BE2C (cell line): ENCODE results near the gene KRTAP12-2.

Source experiments
- DNase-seq: peaks from one replicate; pipeline ENCODE4 v3.0.0-alpha.2; 2020
- H3K27me3 ChIP-seq: fragments of 250-450 bp; sonication (Bioruptor Pico); 2 replicates; pipeline ENCODE4 v1.5.1; 2020; ENCODE audit warnings: mild to moderate bottlenecking
- H3K36me3 ChIP-seq: fragments of 250-450 bp; sonication (Bioruptor Pico); 2 replicates; pipeline ENCODE4 v1.5.1; 2020; ENCODE audit warnings: mild to moderate bottlenecking
- H3K4me1 ChIP-seq: fragments of 250-450 bp; sonication (Bioruptor Pico); 2 replicates; pipeline ENCODE4 v1.5.1; 2020
- H3K4me3 ChIP-seq: 2 replicates; pipeline ENCODE4 v1.5.1; 2011; ENCODE audit warnings: low read depth, low read length
- H3K9me3 ChIP-seq: fragments of 250-450 bp; sonication (Bioruptor Pico); 2 replicates; pipeline ENCODE4 v1.5.1; 2020
- TF ChIP-seq, protein P1 (sequence below): IDR thresholded peaks from 2 replicates; pipeline ENCODE4 v1.5.1; 2012; ENCODE audit warnings: mild to moderate bottlenecking, low read depth, low read length

The KRTAP12-2 gene

DNA sequence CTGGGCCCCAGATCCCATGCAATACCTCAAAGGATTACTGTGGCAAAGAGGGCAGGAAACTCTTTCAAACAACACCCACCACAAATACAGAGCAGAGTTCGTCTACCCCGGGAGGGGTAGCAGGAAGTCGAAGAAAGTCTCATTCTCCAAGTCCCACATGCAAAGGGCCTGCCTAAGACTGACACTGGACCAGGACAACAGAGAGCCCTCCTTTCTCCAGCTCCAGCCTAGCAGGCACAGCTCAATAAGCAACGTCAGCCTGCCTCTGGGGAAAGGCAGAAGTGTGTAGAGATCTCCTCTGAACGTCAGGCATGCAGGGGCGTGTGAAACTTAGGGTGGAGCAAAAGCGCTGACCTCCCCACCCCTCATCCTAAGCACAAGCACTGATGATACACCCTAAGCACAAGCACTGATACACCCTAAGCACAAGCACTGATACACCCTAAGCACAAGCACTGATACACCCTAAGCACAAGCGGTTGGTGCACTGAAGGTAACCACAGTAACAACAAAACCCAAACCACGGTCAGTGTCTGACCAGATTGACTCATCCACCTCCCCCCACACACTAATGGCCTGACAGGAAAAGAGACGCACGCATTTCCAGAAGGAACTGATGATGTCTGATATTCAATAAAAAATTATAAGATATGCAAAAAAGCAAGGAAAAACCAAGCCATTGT, 7.7 kb downstream of the KRTAP12-2 start:
- TF ChIP-seq, protein P1, sequence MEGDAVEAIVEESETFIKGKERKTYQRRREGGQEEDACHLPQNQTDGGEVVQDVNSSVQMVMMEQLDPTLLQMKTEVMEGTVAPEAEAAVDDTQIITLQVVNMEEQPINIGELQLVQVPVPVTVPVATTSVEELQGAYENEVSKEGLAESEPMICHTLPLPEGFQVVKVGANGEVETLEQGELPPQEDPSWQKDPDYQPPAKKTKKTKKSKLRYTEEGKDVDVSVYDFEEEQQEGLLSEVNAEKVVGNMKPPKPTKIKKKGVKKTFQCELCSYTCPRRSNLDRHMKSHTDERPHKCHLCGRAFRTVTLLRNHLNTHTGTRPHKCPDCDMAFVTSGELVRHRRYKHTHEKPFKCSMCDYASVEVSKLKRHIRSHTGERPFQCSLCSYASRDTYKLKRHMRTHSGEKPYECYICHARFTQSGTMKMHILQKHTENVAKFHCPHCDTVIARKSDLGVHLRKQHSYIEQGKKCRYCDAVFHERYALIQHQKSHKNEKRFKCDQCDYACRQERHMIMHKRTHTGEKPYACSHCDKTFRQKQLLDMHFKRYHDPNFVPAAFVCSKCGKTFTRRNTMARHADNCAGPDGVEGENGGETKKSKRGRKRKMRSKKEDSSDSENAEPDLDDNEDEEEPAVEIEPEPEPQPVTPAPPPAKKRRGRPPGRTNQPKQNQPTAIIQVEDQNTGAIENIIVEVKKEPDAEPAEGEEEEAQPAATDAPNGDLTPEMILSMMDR: no peak
- Histone ChIP-seq H3K36me3 (no peaks in the 10 kb centered on the region), H3K4me3 (no peak overlapping the region), H3K4me1 (no peaks in the 10 kb centered on the region), H3K9me3 (no peaks in the 10 kb centered on the region), H3K27me3 (peaks cover 11% of the 10 kb centered on the region; the same call in 1 of the 2 replicates)
- DNase-seq: no peak

DNA sequence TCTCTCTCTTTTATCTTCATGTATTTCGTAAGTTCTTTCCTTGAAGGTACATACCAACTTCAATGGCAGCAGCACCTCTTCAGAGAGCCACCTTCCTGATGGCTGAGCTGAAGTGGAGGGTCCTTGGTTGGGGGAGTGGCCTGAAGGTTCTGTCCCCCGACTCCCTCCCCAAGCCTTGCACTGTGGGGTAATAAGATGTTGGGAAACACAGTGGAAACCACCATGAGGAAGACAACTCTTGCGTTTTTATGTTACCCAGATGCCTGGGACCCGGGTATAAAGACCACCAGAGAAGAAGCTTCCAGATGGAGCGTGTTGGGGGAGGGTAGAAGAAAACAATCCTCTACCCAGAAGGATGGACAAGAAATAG, 8.2 kb downstream of the KRTAP12-2 start:
- Histone ChIP-seq H3K4me3 (no peak overlapping the region), H3K27me3 (peaks cover 11% of the 10 kb centered on the region; the same call in 1 of the 2 replicates), H3K4me1 (no peaks in the 10 kb centered on the region), H3K36me3 (no peaks in the 10 kb centered on the region), H3K9me3 (no peaks in the 10 kb centered on the region)
- DNase-seq: no peak
- TF ChIP-seq, protein P1: no peak

DNA sequence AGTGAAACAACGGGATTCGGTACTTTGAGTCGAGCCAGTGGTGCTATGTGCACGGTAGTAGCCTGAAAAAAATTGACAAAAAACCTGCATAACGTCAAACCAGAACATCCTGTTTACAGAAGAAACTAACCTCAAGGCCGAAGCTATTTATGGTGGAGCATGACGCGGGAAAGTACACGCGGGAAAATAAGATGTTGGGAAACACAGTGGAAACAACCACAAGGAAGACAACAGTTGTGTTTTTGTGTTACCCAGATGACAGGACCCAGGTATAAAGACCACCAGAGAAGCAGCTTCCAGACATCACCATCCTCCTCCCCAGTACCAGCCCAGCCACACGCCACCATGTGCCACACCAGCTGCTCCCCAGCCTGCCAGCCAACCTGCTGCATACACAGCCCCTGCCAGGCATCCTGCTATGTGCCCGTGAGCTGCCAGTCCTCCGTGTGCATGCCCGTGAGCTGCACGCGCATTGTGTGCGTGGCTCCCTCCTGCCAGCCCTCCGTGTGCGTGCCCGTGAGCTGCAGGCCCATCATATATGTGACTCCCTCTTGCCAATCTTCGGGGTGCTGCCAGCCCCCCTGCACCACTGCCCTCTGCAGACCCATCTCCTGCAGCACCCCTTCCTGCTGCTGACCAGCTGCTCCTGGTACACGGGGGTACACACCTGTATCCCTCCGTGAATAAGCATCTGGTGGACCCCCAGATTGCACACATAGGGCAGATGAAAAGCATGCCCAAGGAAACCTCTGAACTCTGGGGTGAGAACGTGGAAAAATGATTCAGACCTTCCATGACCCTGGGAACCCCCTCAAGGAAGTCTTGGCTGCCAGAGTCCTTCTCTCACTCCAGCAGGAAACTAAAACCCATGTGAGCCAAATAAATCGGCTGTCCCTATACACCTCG, 8.8 kb downstream of the KRTAP12-2 start, which contains the start of gene KRTAP12-3:
Gene KRTAP12-3, plus strand, starts transcription at position 298 of the 906 bp plus-strand sequence. Its CDS starts 48 bp downstream, at position 346.
- H3K36me3 ChIP-seq: no peaks in the 10 kb centered on the region
- no peaks in the 10 kb centered on the region for H3K9me3 ChIP-seq
- no peak for DNase-seq
- H3K4me3 ChIP-seq: no peak within 1 kb of the TSS
- no peaks in the 10 kb centered on the region for H3K4me1 ChIP-seq
- peaks cover 11% of the 10 kb centered on the region; the same call in 1 of the 2 replicates for H3K27me3 ChIP-seq
- TF ChIP-seq, protein P1: no peak

DNA sequence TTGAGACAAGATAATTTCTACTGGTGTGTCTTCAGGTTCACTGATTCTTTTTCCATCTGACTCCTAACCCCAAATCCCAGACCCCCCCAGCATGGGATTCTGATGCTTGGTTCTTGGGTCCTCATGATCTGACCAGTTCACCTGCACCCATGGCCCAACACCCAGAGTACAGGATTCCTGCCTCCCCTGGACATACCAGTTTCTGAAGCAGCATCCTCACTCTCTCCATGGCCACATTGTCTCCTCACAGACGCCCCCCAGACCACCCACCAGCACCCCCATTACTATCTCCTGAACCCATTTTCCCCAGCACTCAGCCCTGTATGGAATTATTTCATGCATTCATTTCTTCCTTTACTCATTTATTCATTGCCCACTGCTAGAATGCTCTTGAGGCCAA, 9.9 kb downstream of the KRTAP12-2 start:
- H3K4me3 ChIP-seq: no peak overlapping the region
- peaks cover 11% of the 10 kb centered on the region for H3K27me3 ChIP-seq
- no peaks in the 10 kb centered on the region for H3K36me3 ChIP-seq
- H3K4me1 ChIP-seq: no peaks in the 10 kb centered on the region
- H3K9me3 ChIP-seq: no peaks in the 10 kb centered on the region
- no peak for DNase-seq
- TF ChIP-seq, protein P1: no peak

GRCh38 chr21:44654576-44655175, 12.1 kb downstream of the KRTAP12-2 start, which contains the start of gene KRTAP12-4:
Gene KRTAP12-4, minus strand, starts transcription at chr21:44654659. Its CDS starts 45 bp downstream, at chr21:44654614.
- no peak within 1 kb of the TSS for H3K4me3 ChIP-seq
- H3K9me3 ChIP-seq: no peaks in the 10 kb centered on the region
- peaks cover 7% of the 10 kb centered on the region; the same call in 1 of the 2 replicates for H3K27me3 ChIP-seq
- no peaks in the 10 kb centered on the region for H3K4me1 ChIP-seq
- DNase-seq: no peak
- TF ChIP-seq, protein P1: no peak
- H3K36me3 ChIP-seq: no peaks in the 10 kb centered on the region
